Calu3 (cell line): ENCODE data around the gene UBD. TPM values are rescaled to one million over a fixed set of nuclear protein-coding genes. Genes with fewer than 3 reads are reported as not detected.

ENCODE experiments used
- BruUV-seq: library from RNA; stranded (reverse); fragments of 400-500 nt; replicated peaks from 2 replicates; lab custom pipeline; 2021; lab: Mats Ljungman, UMichigan
- CTCF ChIA-PET: fragments of 300-600 bp; sonication (Branson Sonifier 250); formaldehyde crosslinking; loops from one replicate; lab custom pipeline; 2022; ENCODE audit warnings: antibody characterized with exemption; lab: Charles Lee
- DNase-seq: peaks from one replicate; pipeline ENCODE4 v3.0.0; 2022
- H3K27ac Mint-ChIP-seq: one replicate; pipeline ENCODE4 v1.8.0; 2022; ENCODE audit warnings: mixed read lengths; ENCODE audit not compliant: unreplicated experiment
- H3K27me3 Mint-ChIP-seq: one replicate; pipeline ENCODE4 v1.8.0; 2022; ENCODE audit warnings: mixed read lengths; ENCODE audit not compliant: unreplicated experiment
- H3K36me3 Mint-ChIP-seq: one replicate; pipeline ENCODE4 v1.8.0; 2022; ENCODE audit warnings: mild to moderate bottlenecking, moderate library complexity, mixed read lengths; ENCODE audit not compliant: insufficient read depth, unreplicated experiment
- H3K4me1 Mint-ChIP-seq: one replicate; pipeline ENCODE4 v1.8.0; 2022; ENCODE audit warnings: mild to moderate bottlenecking, low read depth, mixed read lengths; ENCODE audit not compliant: unreplicated experiment
- H3K4me3 Mint-ChIP-seq: one replicate; pipeline ENCODE4 v1.8.0; 2022; ENCODE audit warnings: mild to moderate bottlenecking, low read depth, moderate library complexity, mixed read lengths; ENCODE audit not compliant: unreplicated experiment
- H3K9me3 Mint-ChIP-seq: one replicate; pipeline ENCODE4 v1.8.0; 2022; ENCODE audit warnings: low read depth, mixed read lengths; ENCODE audit not compliant: unreplicated experiment
- intact Hi-C: fragments of 100-400 bp; cut with micrococcal nuclease; formaldehyde crosslinking; loops from one replicate; pipeline ENCODE4 v1.10.0; 2022; ENCODE audit not compliant: unreplicated experiment
- total RNA-seq: library from RNA; stranded (reverse); gene quantifications from 2 replicates; pipeline ENCODE4 v1.2.3, GENCODE V29; 2022
- TF ChIP-seq, protein P1 (sequence below): fragments of 200-600 bp; IDR thresholded peaks from one replicate; pipeline ENCODE4 v1.8.0; 2022; ENCODE audit warnings: antibody characterized with exemption; ENCODE audit not compliant: unreplicated experiment

Gene UBD
- total RNA-seq, 1 experiment from 2014 or later = 82.8 TPM

DNA sequence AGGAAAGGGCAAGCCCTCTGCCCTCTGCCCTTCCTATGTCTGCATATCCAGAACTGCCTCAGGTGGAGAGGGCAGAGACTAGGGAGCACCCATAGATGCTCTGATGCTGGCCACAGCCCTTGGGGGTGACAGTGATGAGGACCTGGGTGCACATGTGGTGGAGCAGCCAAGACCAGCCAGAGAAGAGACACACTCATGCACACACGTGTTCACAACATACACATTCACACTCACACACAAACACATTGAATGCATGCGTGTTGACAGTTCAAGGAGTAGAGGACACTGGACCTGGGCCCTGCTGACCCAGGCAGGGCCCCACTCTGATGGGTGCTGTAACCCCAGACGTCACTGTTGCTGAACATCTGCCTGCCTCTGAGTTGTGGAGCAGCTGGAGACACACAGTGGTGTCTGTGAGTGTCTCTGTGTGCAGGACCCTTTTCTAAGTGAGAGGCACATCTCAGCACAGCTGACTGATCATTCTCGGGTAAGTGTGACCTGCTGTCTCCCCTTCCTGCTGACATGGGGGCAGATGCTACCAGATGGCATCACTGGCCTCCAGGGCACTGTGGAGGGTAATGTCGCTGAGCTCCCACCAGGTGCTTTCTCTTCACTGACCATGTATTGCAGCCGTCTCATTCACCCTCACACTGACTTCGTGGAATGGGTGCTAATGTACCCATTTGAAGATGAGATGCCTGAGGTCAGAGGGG lies 41.6 kb downstream of the UBD start:
- Mint-ChIP-seq H3K27ac (no peak overlapping the region), H3K36me3 (peaks cover 3% of the 10 kb centered on the region), H3K27me3 (no peaks in the 10 kb centered on the region), H3K4me3 (no peak overlapping the region), H3K4me1 (peaks cover 22% of the 10 kb centered on the region), H3K9me3 (peaks cover 10% of the 10 kb centered on the region)
- no TSS peak for BruUV-seq
- intact Hi-C loops = loop anchor here (10.0 kb wide), 1 partner anchor 103 kb away; the partner anchor contains the start of gene OR12D1
- TF ChIP-seq, protein P1, sequence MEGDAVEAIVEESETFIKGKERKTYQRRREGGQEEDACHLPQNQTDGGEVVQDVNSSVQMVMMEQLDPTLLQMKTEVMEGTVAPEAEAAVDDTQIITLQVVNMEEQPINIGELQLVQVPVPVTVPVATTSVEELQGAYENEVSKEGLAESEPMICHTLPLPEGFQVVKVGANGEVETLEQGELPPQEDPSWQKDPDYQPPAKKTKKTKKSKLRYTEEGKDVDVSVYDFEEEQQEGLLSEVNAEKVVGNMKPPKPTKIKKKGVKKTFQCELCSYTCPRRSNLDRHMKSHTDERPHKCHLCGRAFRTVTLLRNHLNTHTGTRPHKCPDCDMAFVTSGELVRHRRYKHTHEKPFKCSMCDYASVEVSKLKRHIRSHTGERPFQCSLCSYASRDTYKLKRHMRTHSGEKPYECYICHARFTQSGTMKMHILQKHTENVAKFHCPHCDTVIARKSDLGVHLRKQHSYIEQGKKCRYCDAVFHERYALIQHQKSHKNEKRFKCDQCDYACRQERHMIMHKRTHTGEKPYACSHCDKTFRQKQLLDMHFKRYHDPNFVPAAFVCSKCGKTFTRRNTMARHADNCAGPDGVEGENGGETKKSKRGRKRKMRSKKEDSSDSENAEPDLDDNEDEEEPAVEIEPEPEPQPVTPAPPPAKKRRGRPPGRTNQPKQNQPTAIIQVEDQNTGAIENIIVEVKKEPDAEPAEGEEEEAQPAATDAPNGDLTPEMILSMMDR = no peak
- no peak for DNase-seq
- CTCF ChIA-PET = no interaction called here

DNA sequence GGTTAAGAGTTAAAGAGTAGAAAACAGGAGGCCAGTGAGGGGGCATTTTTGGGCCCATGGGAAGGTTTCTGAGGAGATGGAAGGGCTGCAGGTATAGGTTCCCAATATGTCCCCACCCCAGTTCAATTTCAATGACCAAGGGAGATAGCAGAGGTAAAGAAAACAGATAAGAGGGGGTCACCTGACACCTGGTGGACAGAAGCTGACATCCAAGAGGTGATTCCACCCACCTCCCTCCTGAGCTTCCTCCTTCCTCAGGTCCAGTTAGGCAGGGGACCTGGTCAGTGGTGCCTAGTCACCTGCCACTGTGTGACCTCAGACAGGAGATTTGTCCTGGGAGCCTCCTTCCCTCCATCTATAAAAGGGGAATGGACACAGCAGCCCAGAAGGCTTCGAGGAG lies 42.3 kb downstream of the UBD start:
- intact Hi-C loops = loop anchor here (10.0 kb wide), 1 partner anchor 102 kb away; the partner anchor contains the start of gene OR12D1
- Mint-ChIP-seq H3K4me1 (peaks cover 17% of the 10 kb centered on the region), H3K27ac (peak overlapping the region; percentile 42), H3K9me3 (peaks cover 8% of the 10 kb centered on the region), H3K4me3 (no peak overlapping the region), H3K36me3 (no peaks in the 10 kb centered on the region), H3K27me3 (no peaks in the 10 kb centered on the region)
- TF ChIP-seq, protein P1 = no peak
- no TSS peak for BruUV-seq
- DNase-seq = no peak
- CTCF ChIA-PET = no interaction called here

DNA sequence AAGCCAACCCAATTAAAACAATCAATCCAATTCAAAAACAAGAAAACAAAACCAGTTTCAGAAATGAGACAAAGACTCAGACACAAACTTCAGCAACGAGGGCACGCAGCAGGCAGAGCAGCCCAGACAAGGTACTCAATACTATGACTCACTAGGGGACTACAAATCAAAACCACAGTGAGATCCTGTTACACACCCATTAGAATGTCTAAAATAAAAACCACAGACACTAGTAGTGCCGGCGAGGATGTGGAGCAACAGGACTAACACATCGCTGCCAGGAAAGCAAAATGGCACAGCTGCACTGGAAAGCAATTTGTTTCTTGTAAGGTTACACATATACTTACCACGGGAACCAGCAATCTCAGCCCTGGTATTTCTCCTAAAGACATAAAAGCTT lies 43.4 kb downstream of the UBD start:
- TF ChIP-seq, protein P1 = no peak
- DNase-seq = peak; percentile 65
- peaks cover 17% of the 10 kb centered on the region for H3K4me1 Mint-ChIP-seq
- CTCF ChIA-PET = no interaction called here
- BruUV-seq = no TSS peak
- H3K27ac Mint-ChIP-seq = peak overlapping the region; percentile 51
- intact Hi-C loops = loop anchor here (10.0 kb wide), 1 partner anchor 101 kb away; the partner anchor contains the start of gene OR12D1
- no peaks in the 10 kb centered on the region for H3K27me3 Mint-ChIP-seq
- peaks cover 8% of the 10 kb centered on the region for H3K9me3 Mint-ChIP-seq
- H3K4me3 Mint-ChIP-seq = no peak overlapping the region
- H3K36me3 Mint-ChIP-seq = no peaks in the 10 kb centered on the region

DNA sequence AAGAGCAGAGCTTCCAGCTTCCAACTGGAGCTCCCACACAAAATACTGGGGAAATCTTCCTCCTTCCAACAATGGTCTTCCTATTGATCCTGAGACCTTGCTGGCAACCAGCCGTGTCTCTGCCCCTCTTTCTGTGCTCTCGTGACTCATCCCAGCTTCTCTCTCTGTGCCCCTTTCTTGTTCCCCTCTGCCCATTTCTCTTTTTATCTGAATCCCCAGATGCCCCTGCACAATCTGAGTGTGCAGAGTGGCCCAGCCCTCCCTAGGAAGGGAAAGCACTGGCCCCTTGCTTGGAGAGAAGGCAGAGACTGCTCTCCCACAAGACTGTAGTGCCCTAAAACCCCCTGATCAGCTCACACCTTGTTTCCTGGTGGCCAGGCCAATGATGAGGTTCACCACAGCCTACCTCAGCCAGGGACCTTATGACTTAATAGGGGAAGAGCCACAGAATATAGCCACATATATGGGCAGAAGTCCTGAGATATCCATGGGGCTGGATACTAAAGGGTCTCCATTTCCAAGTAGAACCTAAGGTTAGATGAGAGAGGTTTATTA lies 48.7 kb downstream of the UBD start:
- H3K27ac Mint-ChIP-seq = no peak overlapping the region

More for the DNA sequence above, 48.7 kb downstream of the UBD start:
- Mint-ChIP-seq H3K9me3 (peaks cover 3% of the 10 kb centered on the region), H3K4me3 (no peak overlapping the region), H3K36me3 (no peaks in the 10 kb centered on the region), H3K27me3 (no peaks in the 10 kb centered on the region), H3K4me1 (peaks cover 2% of the 10 kb centered on the region)
- DNase-seq = no peak
- intact Hi-C loops = loop anchor here (10.0 kb wide), 1 partner anchor 96 kb away; the partner anchor contains the start of gene OR12D1
- CTCF ChIA-PET = interaction anchor here (0.6 kb wide), 1 partner anchor 122 kb away, joined by 3 read pairs; no protein-coding TSS in a partner anchor
- TF ChIP-seq, protein P1 = no peak
- no TSS peak for BruUV-seq
